DND-41 (cell line): ENCODE data around the gene TFG.

ENCODE experiments used
- ATAC-seq: fragments of 200-7000 bp; cut with Tn5 transposase; 3 replicates; pipeline ENCODE4 v1.9.1; 2021; ENCODE audit warnings: low read depth; ENCODE audit not compliant: insufficient read depth
- DNase-seq: peaks from one replicate; pipeline ENCODE4 v3.0.0-alpha.2; 2020
- H2AFZ ChIP-seq: 2 replicates; pipeline ENCODE4 v1.6.0; 2012; ENCODE audit warnings: low read depth, low read length
- H3K27ac ChIP-seq: 2 replicates; pipeline ENCODE4 v1.5.1; 2012; ENCODE audit warnings: low read length, inconsistent platforms
- H3K27me3 ChIP-seq: fragments of 200-600 bp; sonication (generic); 2 replicates; pipeline ENCODE4 v1.6.0; 2012; ENCODE audit warnings: low read length, mild to moderate bottlenecking, inconsistent platforms; ENCODE audit not compliant: insufficient read depth, poor library complexity
- H3K36me3 ChIP-seq: 2 replicates; pipeline ENCODE4 v1.5.1; 2012; ENCODE audit warnings: low read length, inconsistent platforms; ENCODE audit not compliant: insufficient read depth
- H3K4me1 ChIP-seq: 2 replicates; pipeline ENCODE4 v1.5.1; 2012; ENCODE audit warnings: mild to moderate bottlenecking, low read length; ENCODE audit not compliant: insufficient read depth
- H3K4me2 ChIP-seq: 2 replicates; pipeline ENCODE4 v1.6.0; 2012; ENCODE audit warnings: mild to moderate bottlenecking, moderate library complexity, low read length, inconsistent platforms; ENCODE audit not compliant: insufficient read depth
- H3K4me3 ChIP-seq, 2 experiments: fragments of 200-600 bp in 1 of 2; shearing (Covaris generic) in 1 of 2; 2 replicates each; pipeline ENCODE4 v1.5.1; 2012 to 2016; ENCODE audit warnings: inconsistent platforms in 2 of 2, low read length in 2 of 2, mild to moderate bottlenecking in 2 of 2, low read depth in 1 of 2, moderate library complexity in 1 of 2
- H3K79me2 ChIP-seq: 2 replicates; pipeline ENCODE4 v1.6.0; 2012; ENCODE audit warnings: low read length, inconsistent platforms; ENCODE audit not compliant: insufficient read depth
- H3K9ac ChIP-seq: 2 replicates; pipeline ENCODE4 v1.6.0; 2012; ENCODE audit warnings: low read depth, mild to moderate bottlenecking, inconsistent platforms, low read length, moderate library complexity
- H3K9me3 ChIP-seq: 2 replicates; pipeline ENCODE4 v1.5.1; 2012; ENCODE audit warnings: low read length, moderate library complexity, mild to moderate bottlenecking, inconsistent platforms; ENCODE audit not compliant: insufficient read depth, severe bottlenecking
- H4K20me1 ChIP-seq: 2 replicates; pipeline ENCODE4 v1.6.0; 2012; ENCODE audit warnings: low read length; ENCODE audit not compliant: insufficient read depth
- EZH2 ChIP-seq: IDR thresholded peaks from 3 replicates; pipeline ENCODE4 v1.6.1; 2012; ENCODE audit warnings: borderline replicate concordance, low read depth, mild to moderate bottlenecking, moderate library complexity, low read length, inconsistent platforms; ENCODE audit not compliant: severe bottlenecking
- TF ChIP-seq, protein P1 (sequence below): IDR thresholded peaks from 2 replicates; pipeline ENCODE4 v1.5.1; 2012; ENCODE audit warnings: borderline replicate concordance, low read length, moderate library complexity, mild to moderate bottlenecking; ENCODE audit not compliant: poor library complexity, severe bottlenecking; ENCODE audit errors: extremely low read depth

Gene TFG

DNA sequence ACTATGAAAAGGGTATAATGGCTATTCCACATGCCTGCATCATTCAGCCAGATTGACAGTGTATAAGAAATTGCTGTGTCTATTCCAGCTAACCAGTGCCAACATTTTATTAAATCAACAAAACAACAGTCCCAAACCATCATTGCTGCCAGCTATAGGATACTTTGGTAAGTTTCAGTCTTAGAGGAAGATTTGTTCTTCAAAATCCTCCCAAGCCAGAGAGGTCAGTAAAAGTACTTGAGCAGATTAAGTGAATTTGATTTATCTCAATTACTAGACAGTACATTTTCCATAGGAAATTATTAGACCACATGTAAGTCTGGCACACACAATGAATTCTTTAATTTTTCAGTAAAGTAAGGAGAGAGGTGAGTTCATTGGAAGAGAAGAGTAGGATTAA is 50.7 kb downstream of the TFG start:
- Histone ChIP-seq H3K4me2 (no peak overlapping the region), H3K79me2 (no peaks in the 10 kb centered on the region), H3K36me3 (no peaks in the 10 kb centered on the region), H3K9ac (no peak overlapping the region), H2AFZ (no peak overlapping the region), H3K4me3 (no peak overlapping the region), H3K4me1 (no peaks in the 10 kb centered on the region), H3K27ac (no peak overlapping the region), H3K9me3 (no peaks in the 10 kb centered on the region), H4K20me1 (no peaks in the 10 kb centered on the region), H3K27me3 (no peaks in the 10 kb centered on the region)
- DNase-seq: no peak
- no peak for ATAC-seq
- TF ChIP-seq EZH2: no peak
- TF ChIP-seq, protein P1, sequence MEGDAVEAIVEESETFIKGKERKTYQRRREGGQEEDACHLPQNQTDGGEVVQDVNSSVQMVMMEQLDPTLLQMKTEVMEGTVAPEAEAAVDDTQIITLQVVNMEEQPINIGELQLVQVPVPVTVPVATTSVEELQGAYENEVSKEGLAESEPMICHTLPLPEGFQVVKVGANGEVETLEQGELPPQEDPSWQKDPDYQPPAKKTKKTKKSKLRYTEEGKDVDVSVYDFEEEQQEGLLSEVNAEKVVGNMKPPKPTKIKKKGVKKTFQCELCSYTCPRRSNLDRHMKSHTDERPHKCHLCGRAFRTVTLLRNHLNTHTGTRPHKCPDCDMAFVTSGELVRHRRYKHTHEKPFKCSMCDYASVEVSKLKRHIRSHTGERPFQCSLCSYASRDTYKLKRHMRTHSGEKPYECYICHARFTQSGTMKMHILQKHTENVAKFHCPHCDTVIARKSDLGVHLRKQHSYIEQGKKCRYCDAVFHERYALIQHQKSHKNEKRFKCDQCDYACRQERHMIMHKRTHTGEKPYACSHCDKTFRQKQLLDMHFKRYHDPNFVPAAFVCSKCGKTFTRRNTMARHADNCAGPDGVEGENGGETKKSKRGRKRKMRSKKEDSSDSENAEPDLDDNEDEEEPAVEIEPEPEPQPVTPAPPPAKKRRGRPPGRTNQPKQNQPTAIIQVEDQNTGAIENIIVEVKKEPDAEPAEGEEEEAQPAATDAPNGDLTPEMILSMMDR: no peak

DNA sequence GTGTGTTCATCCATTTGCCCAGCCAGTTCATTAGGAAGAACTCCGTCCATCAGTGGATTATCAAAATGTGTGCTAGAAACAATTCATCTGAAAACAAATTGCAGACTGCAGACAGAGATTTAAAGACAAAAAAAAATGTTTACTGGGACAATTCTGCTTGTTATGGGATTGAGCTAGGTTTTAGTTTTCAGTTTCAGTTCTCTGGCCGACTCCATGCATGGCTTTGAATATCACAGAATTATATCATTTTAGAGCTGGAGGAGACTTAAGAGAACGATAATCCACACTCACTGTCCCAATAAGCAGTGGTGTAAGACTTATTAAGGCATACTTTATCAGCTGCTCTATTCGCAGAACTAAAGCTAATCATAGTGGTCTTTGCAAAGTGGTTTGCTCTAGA is 51.1 kb downstream of the TFG start:
- Histone ChIP-seq H3K9ac (no peak overlapping the region), H3K27ac (no peak overlapping the region), H3K9me3 (no peaks in the 10 kb centered on the region), H3K4me2 (no peak overlapping the region), H3K36me3 (no peaks in the 10 kb centered on the region), H4K20me1 (no peaks in the 10 kb centered on the region), H3K79me2 (no peaks in the 10 kb centered on the region), H2AFZ (no peak overlapping the region), H3K27me3 (no peaks in the 10 kb centered on the region), H3K4me3 (no peak overlapping the region), H3K4me1 (no peaks in the 10 kb centered on the region)
- no peak for ATAC-seq
- TF ChIP-seq, protein P1: no peak
- no peak for TF ChIP-seq EZH2
- no peak for DNase-seq

GRCh38 chr3:100761211-100761942 is 52.1 kb downstream of the TFG start:
- Histone ChIP-seq H3K27me3 (no peaks in the 10 kb centered on the region), H3K9ac (no peak overlapping the region), H3K36me3 (no peaks in the 10 kb centered on the region), H3K27ac (no peak overlapping the region), H3K4me3 (no peak overlapping the region), H4K20me1 (no peaks in the 10 kb centered on the region), H3K4me1 (no peaks in the 10 kb centered on the region), H3K9me3 (no peaks in the 10 kb centered on the region), H3K79me2 (no peaks in the 10 kb centered on the region), H2AFZ (no peak overlapping the region), H3K4me2 (no peak overlapping the region)
- peak; percentile 87 for ATAC-seq
- no peak for TF ChIP-seq EZH2
- TF ChIP-seq, protein P1: peak; percentile 49
- DNase-seq: peak; percentile 26

GRCh38 chr3:100761951-100762350 is 52.7 kb downstream of the TFG start:
- Histone ChIP-seq H3K27me3 (no peaks in the 10 kb centered on the region), H3K9me3 (no peaks in the 10 kb centered on the region), H4K20me1 (no peaks in the 10 kb centered on the region), H3K4me2 (no peak overlapping the region), H2AFZ (no peak overlapping the region), H3K9ac (no peak overlapping the region), H3K79me2 (no peaks in the 10 kb centered on the region), H3K27ac (no peak overlapping the region), H3K36me3 (no peaks in the 10 kb centered on the region), H3K4me3 (no peak overlapping the region), H3K4me1 (no peaks in the 10 kb centered on the region)
- DNase-seq (no peak), ATAC-seq (no peak)
- TF ChIP-seq, protein P1: no peak
- no peak for TF ChIP-seq EZH2
